Measurements from ENCODE around the gene IL4I1.

DNA sequence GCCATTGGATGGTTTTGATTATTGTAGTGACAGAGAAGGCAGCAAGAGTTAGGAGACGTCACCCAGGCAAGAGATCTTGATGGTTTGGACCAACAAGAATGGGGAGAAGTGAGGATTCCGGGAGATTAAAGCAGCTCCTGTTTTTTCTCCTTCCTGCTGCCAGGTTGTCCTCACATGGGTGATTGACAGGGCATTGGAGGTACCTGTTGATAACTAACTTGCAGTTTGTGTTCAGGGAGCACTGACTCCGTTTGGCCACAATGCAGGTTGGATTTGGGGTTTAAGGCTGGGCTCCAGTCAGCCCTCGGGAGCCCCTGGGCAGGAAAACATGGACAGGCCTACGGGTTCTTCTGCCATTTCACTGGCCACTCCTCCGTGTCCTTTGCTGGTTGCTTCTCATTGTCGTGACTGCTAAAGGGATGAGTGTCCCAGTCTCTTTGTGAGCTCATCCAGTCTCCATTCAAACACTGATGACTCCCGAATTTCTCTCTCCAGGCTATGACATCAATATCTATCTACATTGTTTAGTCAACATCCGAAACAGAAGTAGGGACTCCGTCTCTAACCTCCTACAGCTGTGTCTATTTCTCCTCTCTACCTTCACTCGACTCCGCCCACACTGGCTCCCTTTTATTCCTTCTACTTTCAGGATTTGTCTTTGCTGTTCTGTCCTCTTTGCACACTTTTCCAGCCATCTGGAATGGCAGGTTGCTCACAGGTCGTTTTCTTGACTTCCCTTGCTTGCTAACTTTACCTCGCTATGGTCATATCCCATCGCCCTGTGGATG lies 47.1 kb downstream of the IL4I1 start:
- TF ChIP-seq, protein P1, sequence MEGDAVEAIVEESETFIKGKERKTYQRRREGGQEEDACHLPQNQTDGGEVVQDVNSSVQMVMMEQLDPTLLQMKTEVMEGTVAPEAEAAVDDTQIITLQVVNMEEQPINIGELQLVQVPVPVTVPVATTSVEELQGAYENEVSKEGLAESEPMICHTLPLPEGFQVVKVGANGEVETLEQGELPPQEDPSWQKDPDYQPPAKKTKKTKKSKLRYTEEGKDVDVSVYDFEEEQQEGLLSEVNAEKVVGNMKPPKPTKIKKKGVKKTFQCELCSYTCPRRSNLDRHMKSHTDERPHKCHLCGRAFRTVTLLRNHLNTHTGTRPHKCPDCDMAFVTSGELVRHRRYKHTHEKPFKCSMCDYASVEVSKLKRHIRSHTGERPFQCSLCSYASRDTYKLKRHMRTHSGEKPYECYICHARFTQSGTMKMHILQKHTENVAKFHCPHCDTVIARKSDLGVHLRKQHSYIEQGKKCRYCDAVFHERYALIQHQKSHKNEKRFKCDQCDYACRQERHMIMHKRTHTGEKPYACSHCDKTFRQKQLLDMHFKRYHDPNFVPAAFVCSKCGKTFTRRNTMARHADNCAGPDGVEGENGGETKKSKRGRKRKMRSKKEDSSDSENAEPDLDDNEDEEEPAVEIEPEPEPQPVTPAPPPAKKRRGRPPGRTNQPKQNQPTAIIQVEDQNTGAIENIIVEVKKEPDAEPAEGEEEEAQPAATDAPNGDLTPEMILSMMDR (conservative IDR thresholded peaks at IDR 0.05 in 1 of 2, IDR thresholded peaks at IDR 0.05 in 1 of 2; ENCODE audit: extremely low read depth in 1 of 2, insufficient read depth in 1 of 2, low read depth in 1 of 2, low read length in 2 of 2): no peak
- TF ChIP-seq EZH2 (IDR thresholded peaks at IDR 0.05; ENCODE audit: borderline replicate concordance, low read length): no peak

Data from mammary epithelial cell (primary cell).